K562 (cell line): ENCODE results near the gene DTNBP1. TPM values are rescaled to one million over a fixed set of nuclear protein-coding genes. Genes with fewer than 3 reads are reported as not detected.

ENCODE experiments used
- ATAC-seq: fragments of 200-7000 bp; cut with Tn5 transposase; 3 replicates; pipeline ENCODE4 v1.9.1; 2020; ENCODE audit warnings: moderate library complexity
- BruUV-seq: library from RNA; stranded (reverse); fragments of 400-500 nt; replicated peaks from 2 replicates; lab custom pipeline; 2021; lab: Mats Ljungman, UMichigan
- CTCF ChIA-PET: fragments of 300-600 bp; formaldehyde crosslinking; extraction: SDS; loops from one replicate; lab custom pipeline; 2021; ENCODE audit warnings: low intra/inter-chr PET ratio; lab: Yijun Ruan, JAX
- POLR2A ChIA-PET: fragments of 300-600, 350-650 bp; sonication (Branson Sonifier 250); formaldehyde crosslinking; extraction: SDS; loops from one replicate; lab custom pipeline; 2021; ENCODE audit warnings: antibody characterized with exemption, inconsistent platforms; lab: Yijun Ruan, JAX
- DNase-seq, 4 experiments: peaks; one replicate each; pipeline versions ENCODE4 v3.0.0 to v3.0.0-alpha.2; 2011 to 2018; ENCODE audit warnings: low spot score in 3 of 4, mixed read lengths in 3 of 4; ENCODE audit errors: extremely low read depth in 1 of 4
- FAIRE-seq: peaks from 2 replicates; lab custom pipeline; 2011; peaks lifted over from hg19 to GRCh38; lab: Jason Lieb, UNC
- H2AFZ ChIP-seq: 2 replicates; pipeline ENCODE4 v1.6.0; 2011; ENCODE audit warnings: low read depth, low read length, control low read depth, inconsistent platforms
- H3K27ac ChIP-seq: fragments of 200-600 bp; 3 replicates; pipeline ENCODE4 v1.8.0; 2011; ENCODE audit warnings: low read depth, mild to moderate bottlenecking, control low read depth, inconsistent platforms, low read length, moderate library complexity, mixed read lengths; ENCODE audit errors: extremely low read depth
- H3K27me3 ChIP-seq, 2 experiments: fragments of 300-600 bp in 1 of 2; 2 replicates in 1 of 2; 3 replicates in 1 of 2; pipeline versions ENCODE4 v1.6.0 to v1.8.0; 2011; ENCODE audit warnings: inconsistent platforms in 2 of 2, low read length in 2 of 2, mild to moderate bottlenecking in 1 of 2, mixed read lengths in 1 of 2, moderate library complexity in 1 of 2; ENCODE audit not compliant: control insufficient read depth in 2 of 2, insufficient read depth in 2 of 2
- H3K36me3 ChIP-seq: fragments of 300-600 bp; 3 replicates; pipeline ENCODE4 v1.8.0; 2011; ENCODE audit warnings: mild to moderate bottlenecking, low read length, inconsistent platforms; ENCODE audit not compliant: control insufficient read depth, insufficient read depth
- H3K4me1 ChIP-seq, 2 experiments: fragments of 200-600 bp in 1 of 2; replicated peaks in 1 of 2; 2 replicates in 1 of 2; 3 replicates in 1 of 2; pipeline versions ENCODE4 v1.5.1 to v1.8.0; 2011; ENCODE audit warnings: inconsistent platforms in 2 of 2, low read length in 2 of 2, mild to moderate bottlenecking in 1 of 2, mixed read lengths in 1 of 2, moderate library complexity in 1 of 2; ENCODE audit not compliant: control insufficient read depth in 2 of 2, insufficient read depth in 2 of 2
- H3K4me2 ChIP-seq: 2 replicates; pipeline ENCODE4 v1.6.1; 2011; ENCODE audit warnings: low read length, control low read depth, inconsistent platforms, mixed read lengths; ENCODE audit not compliant: insufficient read depth
- H3K4me3 ChIP-seq: fragments of 200-600 bp; sonication (generic), shearing (Covaris generic); 2 replicates; pipeline ENCODE4 v1.5.1; 2016; ENCODE audit warnings: control low read depth, inconsistent platforms
- H3K79me2 ChIP-seq: fragments of 200-600 bp; 3 replicates; pipeline ENCODE4 v1.8.0; 2011; ENCODE audit warnings: low read length, inconsistent platforms; ENCODE audit not compliant: control insufficient read depth, insufficient read depth
- H3K9ac ChIP-seq, 2 experiments: 2 replicates each; pipeline versions ENCODE4 v1.6.0 to v1.6.1; 2011; ENCODE audit warnings: low read depth in 2 of 2, low read length in 2 of 2, control low read depth in 1 of 2, inconsistent platforms in 1 of 2, mild to moderate bottlenecking in 1 of 2, mixed read lengths in 1 of 2; ENCODE audit not compliant: insufficient read depth in 1 of 2
- H3K9me1 ChIP-seq: one replicate; pipeline ENCODE4 v1.6.0; 2011; ENCODE audit warnings: inconsistent platforms, mild to moderate bottlenecking, low read length, moderate library complexity; ENCODE audit not compliant: control insufficient read depth, insufficient read depth
- H3K9me3 ChIP-seq: replicated peaks from 2 replicates; pipeline ENCODE4 v1.5.1; 2011; ENCODE audit warnings: low read depth, low read length, inconsistent platforms; ENCODE audit not compliant: control insufficient read depth, insufficient read depth
- H4K20me1 ChIP-seq: replicated peaks from 2 replicates; pipeline ENCODE4 v1.6.1; 2011; ENCODE audit warnings: low read length, inconsistent platforms, mixed read lengths; ENCODE audit not compliant: control insufficient read depth, insufficient read depth
- CXXC5 ChIP-seq: fragments of 250-450 bp; sonication (Bioruptor Pico); IDR thresholded peaks from 2 replicates; pipeline ENCODE4 v1.8.0; 2022; ENCODE audit warnings: inconsistent platforms, mild to moderate bottlenecking, moderate library complexity
- ELF2 ChIP-seq: fragments of 250-450 bp; sonication (Bioruptor Pico); IDR thresholded peaks from 2 replicates; pipeline ENCODE4 v1.5.0; 2021; ENCODE audit warnings: mild to moderate bottlenecking
- FOXM1 ChIP-seq, 2 experiments: fragments of 450-650 bp in 1 of 2; sonication (generic) in 1 of 2; formaldehyde crosslinking in 1 of 2; IDR thresholded peaks; 2 replicates each; pipeline versions ENCODE4 v1.6.1 to v1.9.0; 2017 to 2022; ENCODE audit warnings: low read depth in 2 of 2, mild to moderate bottlenecking in 2 of 2, missing genetic modification reagents in 1 of 2, moderate library complexity in 1 of 2
- NCOR1 ChIP-seq: fragments of 450-650 bp; IDR thresholded peaks from 2 replicates; pipeline ENCODE4 v1.6.1; 2016; ENCODE audit warnings: mild to moderate bottlenecking, moderate library complexity
- NFATC3 ChIP-seq: fragments of 450-650 bp; IDR thresholded peaks from 2 replicates; pipeline ENCODE4 v1.6.1; 2017; ENCODE audit warnings: mild to moderate bottlenecking
- SAFB ChIP-seq: fragments of 200-400 bp; formaldehyde crosslinking; IDR thresholded peaks from 2 replicates; pipeline ENCODE4 v1.6.1; 2017; ENCODE audit warnings: low read depth, low read length, borderline replicate concordance
- SIN3B ChIP-seq: fragments of 450-650 bp; IDR thresholded peaks from 2 replicates; pipeline ENCODE4 v1.6.1; 2017; ENCODE audit warnings: low read depth, mild to moderate bottlenecking, moderate library complexity
- TEAD1 ChIP-seq, 2 experiments: fragments of 450-650 bp in 1 of 2; sonication (generic) in 1 of 2; formaldehyde crosslinking; IDR thresholded peaks; 2 replicates each; pipeline versions ENCODE4 v1.4.0 to v1.8.0; 2020 to 2022; ENCODE audit warnings: mild to moderate bottlenecking in 2 of 2, missing genetic modification reagents in 1 of 2
- TSHZ1 ChIP-seq: fragments of 250-450 bp; sonication (Bioruptor Pico); IDR thresholded peaks from 2 replicates; pipeline ENCODE4 v1.4.0; 2020; ENCODE audit warnings: mild to moderate bottlenecking, moderate library complexity
- ZNF133 ChIP-seq: fragments of 250-450 bp; sonication (Bioruptor Pico); IDR thresholded peaks from 2 replicates; pipeline ENCODE4 v1.4.0; 2020; ENCODE audit warnings: mild to moderate bottlenecking
- ZNF316 ChIP-seq: fragments of 450-650 bp; IDR thresholded peaks from 2 replicates; pipeline ENCODE4 v1.6.1; 2016
- WGBS: fragments of 100-300 bp; shearing (Covaris generic); methylation state at CpG from one replicate; pipeline ENCODE4 v1.1.6; 2016; ENCODE audit warnings: low coverage, mixed read lengths; ENCODE audit not compliant: insufficient coverage; ENCODE audit errors: missing lambda C conversion rate; 5-methylcytosine and 5-hydroxymethylcytosine counted together
- in situ Hi-C: fragments of 300-500 bp; cut with MboI; formaldehyde crosslinking; loops from 4 replicates; pipeline ENCODE4 v1.15.0; 2018; ENCODE audit warnings: inconsistent platforms, mixed read lengths
- intact Hi-C: fragments of 100-400 bp; cut with micrococcal nuclease; formaldehyde crosslinking; loops from 2 replicates; pipeline ENCODE4 v1.14.2; 2022
- polyA plus RNA-seq, 8 experiments: library from polyadenylated mRNA; depleted of rRNA in 4 of 8; stranded (reverse) in 5 of 8; unstranded in 3 of 8; fragments of >200 nt; fragmentation: Nextera tagmentation in 2 of 8; fragmentation: Illumina TruSeq in 1 of 8; extraction: Ambion mirVana in 2 of 8; extraction: Trizol in 1 of 8; gene quantifications; 2 replicates each; pipeline versions ENCODE4 v1.2.1 to v1.2.3, GENCODE V29; 2011 to 2014; ENCODE audit warnings: inconsistent platforms in 1 of 8, missing spikeins in 1 of 8
- total RNA-seq, 7 experiments: library from RNA; depleted of rRNA in 6 of 7; stranded (reverse); fragments of >200 nt in 6 of 7; fragmentation: Illumina TruSeq in 2 of 7; extraction: Trizol in 2 of 7; gene quantifications; 2 replicates each; pipeline versions ENCODE4 v1.2.1 to v1.2.3, GENCODE V29; 2011 to 2021; ENCODE audit warnings: low replicate concordance in 1 of 7
- TF ChIP-seq, protein P1 (sequence below): fragments of 250-450 bp; sonication (Bioruptor Pico); IDR thresholded peaks from 2 replicates; pipeline ENCODE4 v1.4.0; 2020; ENCODE audit warnings: mild to moderate bottlenecking, moderate library complexity

Gene DTNBP1
- total and polyA plus RNA-seq, 9 of the 15 experiments (the other 6 are each of a cell fraction or from before 2014, with no cell fraction given), result 16.7 to 54.5 (median 21.4) TPM

- TF ChIP-seq ZNF133, result no peak
- no peak for TF ChIP-seq TSHZ1 (CRISPR knock-in tag)
Observed at GRCh38 chr6:15621203-15622044, 41.4 kb downstream of the DTNBP1 start (continued).

DNA sequence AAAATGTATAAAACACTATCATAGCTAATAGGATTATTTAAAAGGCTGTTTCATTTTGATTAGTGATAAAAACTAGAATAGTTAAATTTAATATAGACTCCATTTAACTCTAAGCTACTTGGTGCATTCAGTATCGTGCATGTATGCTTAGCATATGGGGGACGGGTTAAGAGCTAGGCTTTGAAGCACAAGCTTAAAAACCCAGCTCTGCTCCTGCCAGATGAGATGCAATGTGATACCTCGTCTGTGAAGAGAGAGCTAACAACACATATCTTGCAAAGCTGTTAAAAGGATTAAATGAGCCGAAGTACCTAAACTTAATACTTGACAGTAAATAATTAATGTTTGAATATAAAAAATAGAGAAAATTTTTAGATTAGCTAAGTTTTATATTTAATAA lies 42.2 kb downstream of the DTNBP1 start:
- peaks cover 9% of the 10 kb centered on the region; the same call in 2 of the 3 replicates for H3K36me3 ChIP-seq
- H3K4me1 ChIP-seq, result peaks cover 4 to 30% of the 10 kb centered on the region in 2 experiments
- ATAC-seq, result peak; percentile 71
- H3K9me1 ChIP-seq, result no peaks in the 10 kb centered on the region
- BruUV-seq, result no TSS peak
- in situ Hi-C loops, result no loop called here
- H2AFZ ChIP-seq, result peak overlapping the region; percentile 34; the same call in 1 of the 2 replicates
- peak in 1 of 4 experiments; percentile 74 for DNase-seq
- no peak overlapping the region for H3K4me3 ChIP-seq
- WGBS, result 21% methylated on average over 4 of the region's 4 CpGs
- H3K79me2 ChIP-seq, result peaks cover 57% of the 10 kb centered on the region
- H3K27me3 ChIP-seq, result no peaks in the 10 kb centered on the region
- no peaks in the 10 kb centered on the region for H3K9me3 ChIP-seq
- H3K9ac ChIP-seq, result peak overlapping the region in 1 of 2 experiments; percentile 74; a peak in 2 of 4 replicates
- ChIA-PET POLR2A (interaction anchor here (0.6 to 2.6 kb wide), 11 partner anchors 8 to 1491 kb away, joined by 3 to 15 read pairs (median 3); no protein-coding TSS in a partner anchor), CTCF (no interaction called here)
- intact Hi-C loops, result loop anchor here (1.0 to 5.0 kb wide), 5 partner anchors 51 to 688 kb away; partner anchors contain the start of gene JARID2
- FAIRE-seq, result peak; percentile 72
- H3K27ac ChIP-seq, result peak overlapping the region; percentile 85
- H4K20me1 ChIP-seq, result no peaks in the 10 kb centered on the region
- no peak overlapping the region for H3K4me2 ChIP-seq
- TF ChIP-seq ELF2, result no peak
- TF ChIP-seq NCOR1, result no peak
- TF ChIP-seq ZNF316, result no peak
- no peak for TF ChIP-seq SAFB
- TF ChIP-seq, protein P1, sequence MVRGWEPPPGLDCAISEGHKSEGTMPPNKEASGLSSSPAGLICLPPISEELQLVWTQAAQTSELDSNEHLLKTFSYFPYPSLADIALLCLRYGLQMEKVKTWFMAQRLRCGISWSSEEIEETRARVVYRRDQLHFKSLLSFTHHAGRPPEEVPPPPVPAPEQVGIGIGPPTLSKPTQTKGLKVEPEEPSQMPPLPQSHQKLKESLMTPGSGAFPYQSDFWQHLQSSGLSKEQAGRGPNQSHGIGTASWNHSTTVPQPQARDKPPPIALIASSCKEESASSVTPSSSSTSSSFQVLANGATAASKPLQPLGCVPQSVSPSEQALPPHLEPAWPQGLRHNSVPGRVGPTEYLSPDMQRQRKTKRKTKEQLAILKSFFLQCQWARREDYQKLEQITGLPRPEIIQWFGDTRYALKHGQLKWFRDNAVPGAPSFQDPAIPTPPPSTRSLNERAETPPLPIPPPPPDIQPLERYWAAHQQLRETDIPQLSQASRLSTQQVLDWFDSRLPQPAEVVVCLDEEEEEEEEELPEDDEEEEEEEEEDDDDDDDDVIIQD (CRISPR knock-in tag), result no peak
- no peak for TF ChIP-seq SIN3B
- no peak for TF ChIP-seq TEAD1 (CRISPR knock-in tag; IDR thresholded peaks at IDR 0.05)
- TF ChIP-seq NFATC3, result no peak
- 0 out of 2 replicates have a peak, but pooled peaks have one; percentile 5 for TF ChIP-seq CXXC5 (CRISPR knock-in tag)
- no peak for TF ChIP-seq FOXM1 (IDR thresholded peaks at IDR 0.05; ENCODE audit: low read depth)
- no peak for TF ChIP-seq FOXM1 (CRISPR knock-in tag; IDR thresholded peaks at IDR 0.05; ENCODE audit: low read depth)
